ENCODE data around the gene FLAD1.

- no peak for TF ChIP-seq CTCF (IDR thresholded peaks at IDR 0.05)
- TF ChIP-seq POLR2A (IDR thresholded peaks at IDR 0.05): no peak
Observed at GRCh38 chr1:155001425-155001674, 18.2 kb downstream of the FLAD1 start.

Measured in ovary (tissue), 3 donors.